Tibial nerve (tissue), 4 donors: ENCODE results near the gene GKAP1. TPM values are rescaled to one million over a fixed set of nuclear protein-coding genes. Genes with fewer than 3 reads are reported as not detected.
"Not testable (repeated sequence)": the region's sequence is repeated elsewhere in the genome, so short reads cannot be mapped to it uniquely, and the experiment has no call there.

Experiments
- DNase-seq, 2 donors: peaks; one replicate each; pipeline ENCODE4 v3.0.0-alpha.2; 2019; ENCODE audit warnings: low spot score in 2 of 2
- H3K27ac ChIP-seq, 4 donors: fragments of 200-600 bp; sonication (generic) in 3 of 4; one replicate each; pipeline ENCODE4 v1.5.1; 2017 to 2019; ENCODE audit warnings: mild to moderate bottlenecking in 1 of 4
- H3K27me3 ChIP-seq, 2 donors: fragments of 200-600 bp; sonication (generic) in 1 of 2; one replicate each; pipeline versions ENCODE4 v1.5.1 to v1.6.0; 2017 to 2019
- H3K36me3 ChIP-seq, 3 donors: fragments of 200-600 bp; sonication (generic); one replicate each; pipeline ENCODE4 v1.5.1; 2018 to 2019
- H3K4me1 ChIP-seq, 4 donors: fragments of 200-600 bp; sonication (generic) in 3 of 4; one replicate each; pipeline ENCODE4 v1.5.1; 2017 to 2019
- H3K4me3 ChIP-seq, 4 donors: fragments of 200-600 bp; sonication (generic) in 3 of 4; one replicate each; pipeline ENCODE4 v1.5.1; 2017 to 2019; ENCODE audit warnings: mild to moderate bottlenecking in 1 of 4, moderate library complexity in 1 of 4
- H3K9me3 ChIP-seq, 4 donors: fragments of 200-600 bp; sonication (generic) in 3 of 4; one replicate each; pipeline ENCODE4 v1.5.1; 2017 to 2019
- CTCF ChIP-seq, 5 experiments: fragments of 200-600 bp in 3 of 5; fragments of 450-650 bp in 2 of 5; sonication (generic) in 3 of 5; IDR thresholded peaks; one replicate each; pipeline ENCODE4 v1.5.1; 2016 to 2019; ENCODE audit warnings: antibody characterized with exemption in 5 of 5, mild to moderate bottlenecking in 3 of 5, moderate library complexity in 2 of 5
- EP300 ChIP-seq, 2 donors: sonication (generic); formaldehyde crosslinking; IDR thresholded peaks; one replicate each; pipeline ENCODE4 v1.6.1; 2017; ENCODE audit warnings: antibody characterized with exemption in 2 of 2, mild to moderate bottlenecking in 1 of 2
- POLR2A ChIP-seq, 2 donors: fragments of 450-650 bp; IDR thresholded peaks; one replicate each; pipeline ENCODE4 v1.6.1; 2017; ENCODE audit warnings: antibody characterized with exemption in 2 of 2, mild to moderate bottlenecking in 2 of 2, moderate library complexity in 2 of 2
- WGBS, 2 donors: methylation state at CpG; one replicate each; pipeline ENCODE4 v1.1.5; 2018; 5-methylcytosine and 5-hydroxymethylcytosine counted together
- total RNA-seq, 4 donors: library from RNA; depleted of rRNA; stranded (reverse); fragments of >200 nt; gene quantifications; one replicate each; pipeline ENCODE4 v1.1.0, GENCODE V29; 2016

Gene GKAP1
- total RNA-seq, 4 donors from 2014 or later = 5.7 to 13.1 (median 11.6) TPM

DNA sequence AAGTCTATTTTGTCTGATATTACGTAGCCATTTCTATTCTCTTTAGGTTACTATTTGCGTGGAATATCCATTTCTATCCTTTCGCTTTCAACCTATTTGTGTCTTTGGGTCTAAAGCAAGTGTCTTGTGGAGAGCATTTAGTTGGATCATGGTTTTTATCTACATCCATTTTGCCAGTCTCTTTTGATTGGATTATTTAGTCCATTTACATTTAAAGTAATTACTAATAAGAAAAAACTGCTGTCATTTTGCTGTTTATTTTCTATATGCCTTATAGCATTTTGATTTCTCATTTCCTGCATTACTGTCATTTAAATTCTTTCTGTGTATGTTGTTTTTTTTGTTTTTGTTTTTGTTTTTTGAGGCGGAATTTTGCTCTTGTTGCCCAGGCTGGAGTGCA, 83.8 kb downstream of the GKAP1 start:
- Histone ChIP-seq H3K9me3 (peaks cover 0 to 10% (median 0%) of the 10 kb centered on the region in 4 donors), H3K27me3 (no peaks in the 10 kb centered on the region), H3K27ac (no peak overlapping the region), H3K4me3 (no peak overlapping the region), H3K36me3 (peaks cover 0 to 18% (median 0%) of the 10 kb centered on the region in 3 donors), H3K4me1 (no peaks in the 10 kb centered on the region)
- TF ChIP-seq CTCF (IDR thresholded peaks at IDR 0.05) (no peak), POLR2A (IDR thresholded peaks at IDR 0.05) (no peak), EP300 (IDR thresholded peaks at IDR 0.05) (no peak)
- no peak for DNase-seq
- WGBS, 2 donors = 96% methylated on average over 4 of the region's 4 CpGs

- WGBS, 2 donors = 84 to 91% methylated on average over 17 to 20 of the region's 22 CpGs
- H3K9me3 ChIP-seq, H3K4me3 ChIP-seq, H3K27ac ChIP-seq, H3K36me3 ChIP-seq, H3K4me1 ChIP-seq, DNase-seq, H3K27me3 ChIP-seq: not testable (repeated sequence)
Observed at GRCh38 chr9:83728591-83729368, 88.8 kb downstream of the GKAP1 start.

DNA sequence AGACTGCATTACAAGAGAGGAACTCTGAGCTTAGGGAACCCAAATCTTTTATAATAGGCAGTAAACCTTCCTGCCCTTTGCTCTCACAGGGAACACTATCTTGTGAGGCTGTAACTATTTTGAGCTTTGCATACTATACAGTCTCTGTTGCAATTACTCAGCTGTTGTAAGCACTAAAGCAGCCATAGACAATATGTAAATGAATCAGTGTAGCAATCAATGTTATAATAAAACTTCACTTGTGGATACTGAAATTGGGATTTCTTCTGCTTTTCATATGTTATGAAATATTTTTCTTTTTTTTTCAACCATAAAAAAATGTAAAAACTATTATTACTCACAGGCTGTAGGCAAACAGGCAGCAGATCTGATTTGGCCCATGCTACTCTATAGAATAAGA, 93.1 kb downstream of the GKAP1 start:
- Histone ChIP-seq H3K27me3 (no peaks in the 10 kb centered on the region), H3K9me3 (no peaks in the 10 kb centered on the region), H3K36me3 (peaks cover 0 to 7% (median 0%) of the 10 kb centered on the region in 3 donors), H3K27ac (no peak overlapping the region), H3K4me3 (no peak overlapping the region), H3K4me1 (no peaks in the 10 kb centered on the region)
- no peak for DNase-seq
- TF ChIP-seq POLR2A (IDR thresholded peaks at IDR 0.05) (no peak), CTCF (IDR thresholded peaks at IDR 0.05) (no peak), EP300 (IDR thresholded peaks at IDR 0.05) (no peak)

- H3K9me3 ChIP-seq = no peaks in the 10 kb centered on the region
- H3K27me3 ChIP-seq = no peaks in the 10 kb centered on the region
- H3K27ac ChIP-seq = no peak overlapping the region
- TF ChIP-seq CTCF (IDR thresholded peaks at IDR 0.05) = no peak
- no peak for TF ChIP-seq POLR2A (IDR thresholded peaks at IDR 0.05)
- no peak for TF ChIP-seq EP300 (IDR thresholded peaks at IDR 0.05)
- peaks cover 0 to 7% (median 0%) of the 10 kb centered on the region in 3 donors for H3K36me3 ChIP-seq
- H3K4me1 ChIP-seq = no peaks in the 10 kb centered on the region
- 70 to 83% methylated on average over 2 of the region's 2 CpGs for WGBS, 2 donors
- DNase-seq = no peak
- H3K4me3 ChIP-seq = no peak overlapping the region
Observed at GRCh38 chr9:83722726-83723495, 94.7 kb downstream of the GKAP1 start.

GRCh38 chr9:83721509-83721908, 96.1 kb downstream of the GKAP1 start:
- Histone ChIP-seq H3K36me3 (peaks cover 0 to 7% (median 0%) of the 10 kb centered on the region in 3 donors), H3K27me3 (no peaks in the 10 kb centered on the region), H3K4me1 (no peaks in the 10 kb centered on the region), H3K27ac (no peak overlapping the region), H3K4me3 (no peak overlapping the region), H3K9me3 (no peaks in the 10 kb centered on the region)
- no peak for DNase-seq
- TF ChIP-seq EP300 (IDR thresholded peaks at IDR 0.05) (no peak), POLR2A (IDR thresholded peaks at IDR 0.05) (no peak), CTCF (IDR thresholded peaks at IDR 0.05) (no peak)
